RPMI7951 (cell line): ENCODE measurements around the gene ZEB2. TPM values are rescaled to one million over a fixed set of nuclear protein-coding genes. Genes with fewer than 3 reads are reported as not detected.

ENCODE experiments used
- DNase-seq: peaks from one replicate; pipeline ENCODE4 v3.0.0-alpha.2; 2012; ENCODE audit warnings: low read depth
- total RNA-seq: library from RNA; depleted of rRNA; stranded (reverse); fragments of >200 nt; shearing (Covaris generic); gene quantifications from 2 replicates; pipeline ENCODE4 v1.2.3, GENCODE V29; 2014

Gene ZEB2
- total RNA-seq, 1 experiment from 2014 or later, result 32.3 TPM

GRCh38 chr2:144357623-144358373 lies 162.1 kb downstream of the ZEB2 start:
- DNase-seq, result peak; percentile 91

DNA sequence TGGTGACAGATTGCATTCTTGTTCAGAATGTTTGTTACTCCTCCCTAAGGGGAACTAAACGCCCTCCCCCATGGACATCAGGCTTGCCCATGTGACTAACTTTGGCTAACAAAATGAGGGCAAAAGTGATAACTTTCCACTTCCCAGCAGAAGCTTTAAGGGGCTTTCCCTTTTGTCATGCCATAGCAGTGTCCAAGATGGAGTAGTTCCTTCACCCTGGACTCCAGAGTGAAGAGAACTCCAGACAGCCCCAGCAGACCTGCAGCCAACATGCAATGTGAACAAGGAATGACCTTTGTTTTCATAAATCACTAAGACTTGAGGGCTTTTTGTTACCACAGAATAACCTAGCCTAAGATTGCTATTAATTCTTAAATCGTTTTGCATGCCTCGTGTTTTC lies 163.5 kb downstream of the ZEB2 start:
- DNase-seq, result no peak

- peak; percentile 81 for DNase-seq
Measured at GRCh38 chr2:144354953-144355352, 165.0 kb downstream of the ZEB2 start.

- DNase-seq, result no peak
Measured at GRCh38 chr2:144351687-144352086, 168.2 kb downstream of the ZEB2 start.

DNA sequence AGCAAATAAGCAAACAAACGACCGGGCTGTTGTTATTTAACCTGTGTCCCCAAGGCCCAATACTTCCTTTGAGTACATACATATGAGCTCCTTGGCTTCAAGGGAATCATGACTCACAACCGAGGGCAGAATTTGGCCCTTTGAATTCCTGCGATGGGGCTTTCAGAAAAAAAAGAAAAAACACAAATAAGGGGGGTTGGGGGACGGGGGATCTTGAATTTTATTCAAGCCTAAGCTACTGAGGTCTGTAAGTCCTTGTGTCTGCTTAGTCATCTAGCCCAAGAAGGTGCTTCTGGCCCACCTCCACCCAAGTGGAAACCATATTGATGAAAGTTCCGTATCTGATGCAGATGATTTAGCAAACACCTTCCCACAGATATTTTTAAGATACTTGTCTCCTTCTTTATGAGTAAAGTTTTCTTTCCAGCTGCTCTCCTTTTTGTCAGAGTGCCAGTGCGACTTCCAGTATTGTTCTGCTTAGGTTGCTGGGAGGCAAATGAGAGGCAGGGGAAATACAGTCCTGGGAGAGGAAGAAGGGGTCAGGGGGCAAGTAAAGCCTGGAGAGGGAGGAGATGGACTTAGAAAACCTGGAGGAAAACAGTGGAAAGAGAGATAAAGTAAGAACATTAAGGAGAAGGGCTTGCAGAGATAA lies 169.6 kb downstream of the ZEB2 start:
- peak; percentile 58 for DNase-seq

GRCh38 chr2:144349674-144350073 lies 170.2 kb downstream of the ZEB2 start:
- no peak for DNase-seq

- DNase-seq, result no peak
Measured at GRCh38 chr2:144348846-144349245, 171.1 kb downstream of the ZEB2 start.

- DNase-seq, result no peak
Measured at GRCh38 chr2:144346229-144346628, 173.7 kb downstream of the ZEB2 start.

GRCh38 chr2:144343145-144343544 lies 176.8 kb downstream of the ZEB2 start:
- DNase-seq, result no peak

DNA sequence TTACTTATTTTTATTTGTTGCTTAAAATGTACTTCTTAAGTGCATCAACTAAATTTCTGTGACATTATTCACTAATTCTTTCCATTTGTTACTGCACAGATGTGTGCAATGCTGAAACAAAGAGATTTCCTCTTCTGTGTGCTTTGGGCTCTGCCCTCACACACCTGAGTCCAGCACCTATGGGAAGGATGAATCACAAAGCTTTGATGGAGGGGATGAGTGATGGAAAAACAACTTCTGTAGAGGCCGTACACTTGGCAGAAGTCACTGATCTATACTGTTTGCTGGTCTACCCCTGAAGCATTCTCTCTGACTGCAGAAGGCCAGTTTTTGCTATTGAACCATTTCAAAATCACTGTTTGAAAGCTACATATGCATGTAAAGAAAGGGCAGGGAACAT lies 178.4 kb downstream of the ZEB2 start:
- DNase-seq, result no peak

GRCh38 chr2:144339048-144339447 lies 180.9 kb downstream of the ZEB2 start:
- no peak for DNase-seq

- no peak for DNase-seq
Measured at GRCh38 chr2:144334551-144334950, 185.4 kb downstream of the ZEB2 start.
